Measurements from ENCODE around the gene CD80.

CD80 gene

DNA sequence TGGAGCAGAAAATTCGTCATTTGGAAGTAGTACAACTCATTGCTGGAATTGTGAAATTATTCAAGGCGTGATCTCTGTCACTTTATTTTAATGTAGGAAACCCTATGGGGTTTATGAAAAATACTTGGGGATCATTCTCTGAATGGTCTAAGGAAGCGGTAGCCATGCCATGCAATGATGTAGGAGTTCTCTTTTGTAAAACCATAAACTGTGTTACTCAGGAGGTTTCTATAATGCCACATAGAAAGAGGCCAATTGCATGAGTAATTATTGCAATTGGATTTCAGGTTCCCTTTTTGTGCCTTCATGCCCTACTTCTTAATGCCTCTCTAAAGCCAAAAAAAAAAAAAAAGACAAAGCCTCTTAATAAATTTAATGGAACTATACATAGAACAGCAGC is 66.6 kb downstream of the CD80 start:
- DNase-seq: no peak

- DNase-seq: no peak
Observed at GRCh38 chr3:119492128-119492527, 67.3 kb downstream of the CD80 start.

DNA sequence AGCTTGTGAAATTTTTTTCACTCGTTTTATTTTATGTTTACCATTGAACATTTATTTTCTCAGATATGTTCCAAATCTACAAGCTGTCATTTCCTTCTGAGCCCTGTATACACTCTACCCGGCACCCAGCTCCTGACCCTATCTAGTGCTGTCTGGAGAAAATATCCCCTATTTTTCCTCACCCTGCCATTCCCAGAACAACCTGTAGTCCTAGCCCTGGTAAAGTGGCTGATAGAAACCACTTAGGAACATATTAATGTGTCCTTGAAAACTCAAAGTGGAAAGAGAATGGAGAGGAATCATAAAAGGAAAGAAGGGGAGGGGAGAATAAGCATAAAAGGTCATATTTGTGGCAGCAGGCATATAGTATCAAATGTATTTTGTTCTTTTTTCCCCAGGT is 69.3 kb downstream of the CD80 start:
- no peak for DNase-seq

DNA sequence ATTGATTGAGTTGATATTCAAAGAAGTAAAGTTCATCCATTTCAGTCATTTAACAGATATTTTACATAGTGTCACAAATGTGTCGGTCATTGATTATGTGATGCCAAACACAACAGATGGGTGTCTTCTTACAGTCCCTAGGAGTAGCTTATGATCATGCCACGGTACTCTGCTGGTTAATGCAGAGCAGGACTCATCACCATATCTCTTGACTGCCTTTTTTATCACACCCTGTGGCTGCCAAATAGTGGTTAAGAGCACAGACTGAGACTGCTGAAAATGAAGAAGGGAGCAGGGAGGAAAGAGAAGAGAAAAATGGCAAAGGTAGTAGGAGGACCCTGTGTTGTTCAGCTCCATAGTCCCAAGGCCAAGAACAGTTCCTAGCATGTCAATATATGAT is 73.9 kb downstream of the CD80 start:
- no peak for DNase-seq

DNA sequence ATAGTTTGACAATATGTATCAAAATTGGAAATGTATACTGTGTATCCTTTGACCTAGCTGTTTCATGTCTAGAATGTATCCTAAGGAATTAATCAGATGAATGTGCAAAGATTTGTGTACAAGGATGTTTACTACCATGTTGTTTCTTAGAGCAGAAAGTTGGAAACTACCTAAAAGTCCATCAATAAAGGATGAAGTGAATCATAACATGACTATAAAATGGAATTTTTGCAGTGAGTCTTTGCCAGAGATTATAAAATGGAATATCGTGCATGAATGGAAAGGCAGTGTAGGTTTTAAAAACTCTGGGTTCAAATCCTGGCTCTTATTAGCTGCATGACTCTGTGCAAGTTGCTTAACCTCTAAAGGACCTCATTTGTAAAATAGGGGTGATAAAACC is 76.3 kb downstream of the CD80 start:
- no peak for DNase-seq

- no peak for DNase-seq
Observed at GRCh38 chr3:119481079-119481478, 78.3 kb downstream of the CD80 start.

All from T-helper 9 cell (primary cell).